HepG2 (cell line): ENCODE measurements around the gene FAM83D. TPM values are rescaled to one million over a fixed set of nuclear protein-coding genes. Genes with fewer than 3 reads are reported as not detected.
A peak's percentile ranks its signal among the peaks of the same experiment; 100 is the strongest.

ENCODE experiments used
- ATAC-seq: fragments of 200-7000 bp; cut with Tn5 transposase; 3 replicates; pipeline ENCODE4 v1.9.1; 2020; ENCODE audit warnings: mild to moderate bottlenecking, moderate library complexity
- BruUV-seq: library from RNA; stranded (reverse); fragments of 400-500 nt; replicated peaks from 2 replicates; lab custom pipeline; 2021; lab: Mats Ljungman, UMichigan
- CTCF ChIA-PET: fragments of 300-600 bp; formaldehyde crosslinking; extraction: SDS; loops from one replicate; lab custom pipeline; 2021; ENCODE audit warnings: low total read pairs, inconsistent platforms, low intra/inter-chr PET ratio; lab: Yijun Ruan, JAX
- POLR2A ChIA-PET: fragments of 350-600 bp; sonication (Branson Sonifier 250); formaldehyde crosslinking; loops from one replicate; lab custom pipeline; 2020; ENCODE audit warnings: antibody characterized with exemption, inconsistent platforms; lab: Yijun Ruan, JAX
- DNase-seq: peaks from one replicate; pipeline ENCODE4 v3.0.0-alpha.2; 2015; ENCODE audit warnings: low spot score
- FAIRE-seq: peaks from 3 replicates; lab custom pipeline; 2011; peaks lifted over from hg19 to GRCh38; lab: Jason Lieb, UNC
- H2AFZ ChIP-seq: one replicate; pipeline ENCODE4 v1.6.1; 2011; ENCODE audit warnings: low read length, inconsistent platforms
- H3K27ac ChIP-seq: fragments of 300-600 bp; 3 replicates; pipeline ENCODE4 v1.8.0; 2011; ENCODE audit warnings: mixed run types, mild to moderate bottlenecking, mixed read lengths, low read length, inconsistent platforms; ENCODE audit not compliant: insufficient read depth; ENCODE audit errors: extremely low read length
- H3K27me3 ChIP-seq, 2 experiments: fragments of 200-600 bp in 1 of 2; 2 replicates in 1 of 2; 3 replicates in 1 of 2; pipeline versions ENCODE4 v1.6.0 to v1.8.0; 2011; ENCODE audit warnings: low read length in 2 of 2, mild to moderate bottlenecking in 2 of 2, moderate library complexity in 2 of 2, inconsistent platforms in 1 of 2; ENCODE audit not compliant: insufficient read depth in 2 of 2, control insufficient read depth in 1 of 2
- H3K36me3 ChIP-seq, 2 experiments: fragments of 200-600 bp in 1 of 2; replicated peaks in 1 of 2; 2 replicates in 1 of 2; 3 replicates in 1 of 2; pipeline versions ENCODE4 v1.5.1 to v1.8.0; 2011; ENCODE audit warnings: low read length in 2 of 2, inconsistent platforms in 1 of 2; ENCODE audit not compliant: insufficient read depth in 2 of 2, control insufficient read depth in 1 of 2
- H3K4me1 ChIP-seq: 2 replicates; pipeline ENCODE4 v1.5.1; 2012; ENCODE audit warnings: low read length, inconsistent platforms; ENCODE audit not compliant: insufficient read depth
- H3K4me2 ChIP-seq: 2 replicates; pipeline ENCODE4 v1.6.0; 2011; ENCODE audit warnings: low read depth, low read length, inconsistent platforms
- H3K4me3 ChIP-seq, 3 experiments: fragments of 200-600 bp in 1 of 3; sonication (generic), shearing (Covaris generic) in 1 of 3; replicated peaks in 1 of 3; 2 replicates each; pipeline ENCODE4 v1.5.1; 2011 to 2016; ENCODE audit warnings: low read length in 3 of 3, inconsistent platforms in 2 of 3, low read depth in 2 of 3, mild to moderate bottlenecking in 2 of 3, control low read depth in 1 of 3, mixed read lengths in 1 of 3; ENCODE audit not compliant: insufficient read depth in 1 of 3
- H3K79me2 ChIP-seq: one replicate; pipeline ENCODE4 v1.6.1; 2011; ENCODE audit warnings: low read length, inconsistent platforms; ENCODE audit not compliant: insufficient read depth
- H3K9ac ChIP-seq: 2 replicates; pipeline ENCODE4 v1.6.0; 2011; ENCODE audit warnings: mild to moderate bottlenecking, low read depth, low read length, inconsistent platforms; ENCODE audit not compliant: insufficient read depth
- H3K9me3 ChIP-seq: 2 replicates; pipeline ENCODE4 v1.5.1; 2012; ENCODE audit warnings: mild to moderate bottlenecking, low read length
- H4K20me1 ChIP-seq: 2 replicates; pipeline ENCODE4 v1.6.0; 2011; ENCODE audit warnings: inconsistent platforms, mild to moderate bottlenecking, low read length, moderate library complexity; ENCODE audit not compliant: insufficient read depth
- FOXO4 ChIP-seq: sonication (generic); formaldehyde crosslinking; conservative IDR thresholded peaks from 2 replicates; pipeline ENCODE4 v1.8.1; 2023; ENCODE audit warnings: missing genetic modification reagents
- KMT2A ChIP-seq: sonication (generic); formaldehyde crosslinking; IDR thresholded peaks from 2 replicates; pipeline ENCODE4 v1.4.0; 2020; ENCODE audit warnings: missing genetic modification reagents
- NFATC3 ChIP-seq: sonication (generic); formaldehyde crosslinking; IDR thresholded peaks from 2 replicates; pipeline ENCODE4 v1.5.1; 2020; ENCODE audit warnings: mild to moderate bottlenecking, missing genetic modification reagents
- PRMT3 ChIP-seq: sonication (generic); formaldehyde crosslinking; IDR thresholded peaks from 2 replicates; pipeline ENCODE4 v1.8.1; 2022; ENCODE audit warnings: low read depth, mild to moderate bottlenecking, moderate library complexity, missing genetic modification reagents, borderline replicate concordance
- SAFB2 ChIP-seq: sonication (generic); formaldehyde crosslinking; IDR thresholded peaks from 2 replicates; pipeline ENCODE4 v1.5.1; 2020; ENCODE audit warnings: missing genetic modification reagents, low read depth, mild to moderate bottlenecking, borderline replicate concordance
- SAP130 ChIP-seq: IDR thresholded peaks from 2 replicates; pipeline ENCODE4 v1.6.1; 2016; ENCODE audit warnings: low read depth
- USF2 ChIP-seq, 2 experiments: sonication (generic) in 1 of 2; formaldehyde crosslinking in 1 of 2; IDR thresholded peaks; 2 replicates each; pipeline versions ENCODE4 v1.5.1 to v1.6.1; 2011 to 2020; ENCODE audit warnings: borderline replicate concordance in 1 of 2, low read depth in 1 of 2, low read length in 1 of 2, mild to moderate bottlenecking in 1 of 2, missing genetic modification reagents in 1 of 2, moderate library complexity in 1 of 2
- ZNF142 ChIP-seq: sonication (generic); formaldehyde crosslinking; IDR thresholded peaks from 2 replicates; pipeline ENCODE4 v1.4.0; 2020; ENCODE audit warnings: missing genetic modification reagents
- ZNF530 ChIP-seq: sonication (generic); formaldehyde crosslinking; IDR thresholded peaks from 2 replicates; pipeline ENCODE4 v1.5.0; 2020; ENCODE audit warnings: low read depth, mild to moderate bottlenecking, missing genetic modification reagents
- WGBS: methylation state at CpG from one replicate; pipeline ENCODE4 v1.1.6; 2017; ENCODE audit warnings: low lambda C conversion rate; 5-methylcytosine and 5-hydroxymethylcytosine counted together
- in situ Hi-C: cut with HindIII; loops from 2 replicates; pipeline ENCODE4 v1.10.0; 2017; ENCODE audit warnings: low pct_unique_long_range_greater_than_20kb; ENCODE audit not compliant: extremely low pct_ligation_motif_present
- intact Hi-C: fragments of 100-400 bp; cut with micrococcal nuclease; formaldehyde crosslinking; loops from one replicate; pipeline ENCODE4 v1.10.0; 2022; ENCODE audit not compliant: unreplicated experiment
- polyA plus RNA-seq, 8 experiments: library from polyadenylated mRNA; depleted of rRNA in 3 of 8; stranded (reverse) in 7 of 8; unstranded in 1 of 8; fragments of >200 nt; fragmentation: Illumina TruSeq in 4 of 8; extraction: Trizol in 4 of 8; gene quantifications; 2 replicates each; pipeline versions ENCODE4 v1.2.1 to v1.2.3, GENCODE V29; 2011 to 2016; ENCODE audit warnings: low read depth in 4 of 8, missing spikeins in 1 of 8, mixed read lengths in 1 of 8; ENCODE audit not compliant: insufficient read depth in 1 of 8
- total RNA-seq, 5 experiments: library from RNA; depleted of rRNA; stranded (reverse); fragments of >200 nt; fragmentation: Illumina TruSeq; extraction: Trizol; gene quantifications; 2 replicates each; pipeline ENCODE4 v1.2.3, GENCODE V29; 2016; ENCODE audit warnings: low read depth in 1 of 5

The FAM83D gene
- total and polyA plus RNA-seq, 2 of the 13 experiments (the other 11 are each of a cell fraction or from before 2014, with no cell fraction given) = 51.4 to 64.0 TPM

GRCh38 chr20:38973645-38974044, 47.4 kb downstream of the FAM83D start (continued):
- TF ChIP-seq USF2 (IDR thresholded peaks at IDR 0.05; ENCODE audit: low read depth, low read length) (no peak), USF2 (CRISPR knock-in tag; IDR thresholded peaks at IDR 0.05; ENCODE audit: borderline replicate concordance) (no peak), PRMT3 (CRISPR knock-in tag) (no peak), KMT2A (no peak), SAFB2 (CRISPR knock-in tag) (no peak), NFATC3 (CRISPR knock-in tag) (no peak)

GRCh38 chr20:38975539-38976120, 49.4 kb downstream of the FAM83D start:
- H3K27me3 ChIP-seq = no peaks in the 10 kb centered on the region
- H3K9me3 ChIP-seq = no peaks in the 10 kb centered on the region
- intact Hi-C loops (no loop called here), in situ Hi-C loops (no loop called here)
- ChIA-PET POLR2A (interaction anchor here (1.4 kb wide), 1 partner anchor 13 kb away, joined by 4 read pairs; the partner anchor contains the start of gene DHX35), CTCF (no interaction called here)
- no peak for TF ChIP-seq ZNF142 (CRISPR knock-in tag)
- TF ChIP-seq SAP130 = no peak
- TF ChIP-seq FOXO4 = 0 out of 2 replicates have a peak, but pooled peaks have one; percentile 43
- no peak for TF ChIP-seq ZNF530
- no TSS peak for BruUV-seq
- WGBS = 88% methylated on average over 2 of the region's 2 CpGs
- FAIRE-seq = no peak
- H3K79me2 ChIP-seq = peaks cover 27% of the 10 kb centered on the region
- H3K36me3 ChIP-seq = peaks cover 7 to 73% of the 10 kb centered on the region in 2 experiments
- peaks cover 13% of the 10 kb centered on the region; the same call in 1 of the 2 replicates for H3K4me1 ChIP-seq
- no peak for DNase-seq
- no peak overlapping the region for H3K4me3 ChIP-seq
- no peak overlapping the region for H3K27ac ChIP-seq
- H2AFZ ChIP-seq = no peak overlapping the region
- no peak overlapping the region for H3K4me2 ChIP-seq
- no peak overlapping the region for H3K9ac ChIP-seq
- no peaks in the 10 kb centered on the region for H4K20me1 ChIP-seq
- no peak for ATAC-seq
